ENCODE data around the gene CDH23.
A peak's percentile ranks its signal among the peaks of the same experiment; 100 is the strongest.

The CDH23 gene

GRCh38 chr10:71757399-71757922, 360.7 kb downstream of the CDH23 start:
- peak in 24 of 42 donors; percentile 21 to 66 (median 46) for DNase-seq
- intact Hi-C loops (cut with DNase I): no loop called here

- intact Hi-C loops (cut with DNase I): no loop called here
- DNase-seq: no peak
These were observed 364.4 kb downstream of the CDH23 start for GRCh38 chr10:71761105-71761511.

GRCh38 chr10:71761541-71762113, 364.9 kb downstream of the CDH23 start:
- intact Hi-C loops (cut with DNase I): no loop called here
- DNase-seq: no peak

GRCh38 chr10:71762324-71762723, 365.6 kb downstream of the CDH23 start:
- intact Hi-C loops (cut with DNase I): no loop called here

GRCh38 chr10:71763352-71764127, 366.8 kb downstream of the CDH23 start:
- DNase-seq: no peak
- intact Hi-C loops (cut with DNase I): no loop called here

More at GRCh38 chr10:71762324-71762723, 365.6 kb downstream of the CDH23 start:
- no peak for DNase-seq

GRCh38 chr10:71765176-71765904, 368.6 kb downstream of the CDH23 start:
- peak in 1 of 42 donors; percentile 43 for DNase-seq
- intact Hi-C loops (cut with DNase I): no loop called here

- intact Hi-C loops (cut with DNase I): no loop called here
- no peak for DNase-seq
These were observed 369.4 kb downstream of the CDH23 start for GRCh38 chr10:71765906-71766716.

GRCh38 chr10:71766717-71767419, 370.1 kb downstream of the CDH23 start:
- intact Hi-C loops (cut with DNase I): no loop called here
- DNase-seq: no peak

GRCh38 chr10:71767420-71768035, 370.8 kb downstream of the CDH23 start:
- intact Hi-C loops (cut with DNase I): no loop called here
- DNase-seq: no peak

GRCh38 chr10:71769279-71769823, 372.6 kb downstream of the CDH23 start:
- intact Hi-C loops (cut with DNase I): no loop called here
- no peak for DNase-seq

- no peak for DNase-seq
- intact Hi-C loops (cut with DNase I): no loop called here
These were observed 373.5 kb downstream of the CDH23 start for GRCh38 chr10:71770255-71770654.

- DNase-seq: peak in 4 of 42 donors; percentile 37 to 61 (median 52)
- intact Hi-C loops (cut with DNase I): no loop called here
These were observed 374.1 kb downstream of the CDH23 start for GRCh38 chr10:71770789-71771188.

GRCh38 chr10:71771204-71771603, 374.5 kb downstream of the CDH23 start:
- intact Hi-C loops (cut with DNase I): no loop called here
- DNase-seq: no peak

GRCh38 chr10:71771821-71772617, 375.3 kb downstream of the CDH23 start:
- DNase-seq: peak in 6 of 42 donors; percentile 31 to 71 (median 53)
- intact Hi-C loops (cut with DNase I): no loop called here

- DNase-seq: no peak
- intact Hi-C loops (cut with DNase I): no loop called here
These were observed 376.1 kb downstream of the CDH23 start for GRCh38 chr10:71772832-71773220.

- peak; percentile 58 to 94 (median 87) for DNase-seq
- intact Hi-C loops (cut with DNase I): no loop called here
These were observed 376.7 kb downstream of the CDH23 start, which contains the start of gene VSIR for GRCh38 chr10:71773221-71773971. Gene VSIR (minus strand): TSS chr10:71773520. CDS start chr10:71773439, 81 bp downstream.
